ENCODE measurements around the gene FKBP10. TPM values are rescaled to one million over a fixed set of nuclear protein-coding genes. Genes with fewer than 3 reads are reported as not detected.

FKBP10 gene
- total and polyA plus RNA-seq, 9 of the 15 experiments (the other 6 are each of a cell fraction or from before 2014, with no cell fraction given), result 0.03 to 3.0 (median 1.4) TPM; not detected in 1

DNA sequence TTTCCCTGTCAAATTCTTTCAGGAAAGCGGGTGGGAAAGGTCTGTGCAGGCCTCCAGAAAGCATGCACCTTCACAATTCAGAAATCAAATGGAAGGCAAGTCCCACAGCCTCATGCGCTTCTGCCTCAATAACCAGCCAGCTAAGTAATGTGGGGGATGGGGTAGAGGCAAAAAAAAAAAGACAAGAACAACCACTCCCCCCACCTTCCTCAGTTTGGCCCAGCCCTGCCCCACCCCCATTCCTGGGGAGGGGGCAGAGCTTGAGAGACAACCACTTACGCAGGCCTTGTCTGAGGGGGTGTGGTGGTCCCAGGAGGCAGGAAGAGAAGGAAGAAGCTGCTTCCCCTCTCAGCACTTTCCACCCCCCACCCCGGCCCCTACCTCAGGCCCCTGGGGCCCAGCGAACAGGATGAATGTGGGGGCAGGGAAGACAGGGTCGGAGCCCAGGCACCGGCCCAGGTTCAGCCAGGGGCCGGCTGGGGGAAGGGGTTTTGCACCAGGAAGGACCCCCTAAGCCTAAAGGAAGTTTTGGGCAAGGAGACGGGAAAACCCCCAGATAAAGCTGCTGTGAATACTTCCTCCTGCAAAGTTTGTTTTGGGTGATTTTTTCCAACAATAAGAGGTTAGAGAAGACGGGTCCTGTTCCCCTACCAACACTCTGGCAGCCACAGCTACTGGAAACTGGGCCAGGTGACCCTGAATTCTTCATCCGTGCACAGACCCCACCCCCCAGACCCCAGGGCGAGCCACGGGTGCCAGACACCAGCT, 27.5 kb upstream of the FKBP10 start (continued):
- TF ChIP-seq, protein P1, sequence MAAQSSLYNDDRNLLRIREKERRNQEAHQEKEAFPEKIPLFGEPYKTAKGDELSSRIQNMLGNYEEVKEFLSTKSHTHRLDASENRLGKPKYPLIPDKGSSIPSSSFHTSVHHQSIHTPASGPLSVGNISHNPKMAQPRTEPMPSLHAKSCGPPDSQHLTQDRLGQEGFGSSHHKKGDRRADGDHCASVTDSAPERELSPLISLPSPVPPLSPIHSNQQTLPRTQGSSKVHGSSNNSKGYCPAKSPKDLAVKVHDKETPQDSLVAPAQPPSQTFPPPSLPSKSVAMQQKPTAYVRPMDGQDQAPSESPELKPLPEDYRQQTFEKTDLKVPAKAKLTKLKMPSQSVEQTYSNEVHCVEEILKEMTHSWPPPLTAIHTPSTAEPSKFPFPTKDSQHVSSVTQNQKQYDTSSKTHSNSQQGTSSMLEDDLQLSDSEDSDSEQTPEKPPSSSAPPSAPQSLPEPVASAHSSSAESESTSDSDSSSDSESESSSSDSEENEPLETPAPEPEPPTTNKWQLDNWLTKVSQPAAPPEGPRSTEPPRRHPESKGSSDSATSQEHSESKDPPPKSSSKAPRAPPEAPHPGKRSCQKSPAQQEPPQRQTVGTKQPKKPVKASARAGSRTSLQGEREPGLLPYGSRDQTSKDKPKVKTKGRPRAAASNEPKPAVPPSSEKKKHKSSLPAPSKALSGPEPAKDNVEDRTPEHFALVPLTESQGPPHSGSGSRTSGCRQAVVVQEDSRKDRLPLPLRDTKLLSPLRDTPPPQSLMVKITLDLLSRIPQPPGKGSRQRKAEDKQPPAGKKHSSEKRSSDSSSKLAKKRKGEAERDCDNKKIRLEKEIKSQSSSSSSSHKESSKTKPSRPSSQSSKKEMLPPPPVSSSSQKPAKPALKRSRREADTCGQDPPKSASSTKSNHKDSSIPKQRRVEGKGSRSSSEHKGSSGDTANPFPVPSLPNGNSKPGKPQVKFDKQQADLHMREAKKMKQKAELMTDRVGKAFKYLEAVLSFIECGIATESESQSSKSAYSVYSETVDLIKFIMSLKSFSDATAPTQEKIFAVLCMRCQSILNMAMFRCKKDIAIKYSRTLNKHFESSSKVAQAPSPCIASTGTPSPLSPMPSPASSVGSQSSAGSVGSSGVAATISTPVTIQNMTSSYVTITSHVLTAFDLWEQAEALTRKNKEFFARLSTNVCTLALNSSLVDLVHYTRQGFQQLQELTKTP (IDR thresholded peaks at IDR 0.05; ENCODE audit: low read depth in 1 of 2, partially characterized antibody in 2 of 2), result peak in 1 of 2 experiments; percentile 32
- TF ChIP-seq ZNF324 (CRISPR knock-in tag; IDR thresholded peaks at IDR 0.05) (no peak), FOXA1 (IDR thresholded peaks at IDR 0.05; ENCODE audit: borderline replicate concordance) (no peak), CBFA2T2 (conservative IDR thresholded peaks at IDR 0.05) (no peak), CBX1 (IDR thresholded peaks at IDR 0.05; ENCODE audit: low read depth) (peak; percentile 32; the same call in 1 of the 2 replicates), FOXK2 (conservative IDR thresholded peaks at IDR 0.05 in 1 of 2, IDR thresholded peaks at IDR 0.05 in 1 of 2; ENCODE audit: low read depth in 2 of 2) (peak; percentile 17 to 79; a peak in 2 of 4 replicates), RBM22 (IDR thresholded peaks at IDR 0.05; ENCODE audit: low read depth, low read length, poor library complexity, severe bottlenecking) (no peak), TBP (optimal IDR thresholded peaks at IDR 0.05; ENCODE audit: low read depth, low read length) (peak; percentile 49), HDAC1 (IDR thresholded peaks at IDR 0.05) (peak in 1 of 2 experiments; percentile 61; a peak in 2 of 4 replicates), POLR3A (IDR thresholded peaks at IDR 0.05; ENCODE audit: borderline replicate concordance, extremely low read depth, insufficient read depth, insufficient read length) (no peak)
- TF ChIP-seq, protein P2, sequence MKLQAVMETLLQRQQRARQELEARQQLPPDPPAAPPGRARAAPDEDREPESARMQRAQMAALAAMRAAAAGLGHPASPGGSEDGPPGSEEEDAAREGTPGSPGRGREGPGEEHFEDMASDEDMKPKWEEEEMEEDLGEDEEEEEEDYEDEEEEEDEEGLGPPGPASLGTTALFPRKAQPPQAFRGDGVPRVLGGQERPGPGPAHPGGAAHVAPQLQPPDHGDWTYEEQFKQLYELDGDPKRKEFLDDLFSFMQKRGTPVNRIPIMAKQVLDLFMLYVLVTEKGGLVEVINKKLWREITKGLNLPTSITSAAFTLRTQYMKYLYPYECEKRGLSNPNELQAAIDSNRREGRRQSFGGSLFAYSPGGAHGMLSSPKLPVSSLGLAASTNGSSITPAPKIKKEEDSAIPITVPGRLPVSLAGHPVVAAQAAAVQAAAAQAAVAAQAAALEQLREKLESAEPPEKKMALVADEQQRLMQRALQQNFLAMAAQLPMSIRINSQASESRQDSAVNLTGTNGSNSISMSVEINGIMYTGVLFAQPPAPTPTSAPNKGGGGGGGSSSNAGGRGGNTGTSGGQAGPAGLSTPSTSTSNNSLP (IDR thresholded peaks at IDR 0.05; ENCODE audit: borderline replicate concordance, low read depth, low read length), result no peak
- TF ChIP-seq, protein P3, sequence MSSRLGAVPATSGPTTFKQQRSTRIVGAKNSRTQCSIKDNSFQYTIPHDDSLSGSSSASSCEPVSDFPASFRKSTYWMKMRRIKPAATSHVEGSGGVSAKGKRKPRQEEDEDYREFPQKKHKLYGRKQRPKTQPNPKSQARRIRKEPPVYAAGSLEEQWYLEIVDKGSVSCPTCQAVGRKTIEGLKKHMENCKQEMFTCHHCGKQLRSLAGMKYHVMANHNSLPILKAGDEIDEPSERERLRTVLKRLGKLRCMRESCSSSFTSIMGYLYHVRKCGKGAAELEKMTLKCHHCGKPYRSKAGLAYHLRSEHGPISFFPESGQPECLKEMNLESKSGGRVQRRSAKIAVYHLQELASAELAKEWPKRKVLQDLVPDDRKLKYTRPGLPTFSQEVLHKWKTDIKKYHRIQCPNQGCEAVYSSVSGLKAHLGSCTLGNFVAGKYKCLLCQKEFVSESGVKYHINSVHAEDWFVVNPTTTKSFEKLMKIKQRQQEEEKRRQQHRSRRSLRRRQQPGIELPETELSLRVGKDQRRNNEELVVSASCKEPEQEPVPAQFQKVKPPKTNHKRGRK (tag; IDR thresholded peaks at IDR 0.05), result no peak

Data from K562 (cell line).